Superior temporal gyrus (tissue), 1 donor: ENCODE data around the gene USP7.
"Not testable (repeated sequence)": the region's sequence is repeated elsewhere in the genome, so short reads cannot be mapped to it uniquely, and the experiment has no call there.

Experiments used
- DNase-seq: peaks from one replicate; pipeline ENCODE4 v3.0.0-alpha.2; 2016; ENCODE audit errors: extremely low spot score

Gene USP7

DNA sequence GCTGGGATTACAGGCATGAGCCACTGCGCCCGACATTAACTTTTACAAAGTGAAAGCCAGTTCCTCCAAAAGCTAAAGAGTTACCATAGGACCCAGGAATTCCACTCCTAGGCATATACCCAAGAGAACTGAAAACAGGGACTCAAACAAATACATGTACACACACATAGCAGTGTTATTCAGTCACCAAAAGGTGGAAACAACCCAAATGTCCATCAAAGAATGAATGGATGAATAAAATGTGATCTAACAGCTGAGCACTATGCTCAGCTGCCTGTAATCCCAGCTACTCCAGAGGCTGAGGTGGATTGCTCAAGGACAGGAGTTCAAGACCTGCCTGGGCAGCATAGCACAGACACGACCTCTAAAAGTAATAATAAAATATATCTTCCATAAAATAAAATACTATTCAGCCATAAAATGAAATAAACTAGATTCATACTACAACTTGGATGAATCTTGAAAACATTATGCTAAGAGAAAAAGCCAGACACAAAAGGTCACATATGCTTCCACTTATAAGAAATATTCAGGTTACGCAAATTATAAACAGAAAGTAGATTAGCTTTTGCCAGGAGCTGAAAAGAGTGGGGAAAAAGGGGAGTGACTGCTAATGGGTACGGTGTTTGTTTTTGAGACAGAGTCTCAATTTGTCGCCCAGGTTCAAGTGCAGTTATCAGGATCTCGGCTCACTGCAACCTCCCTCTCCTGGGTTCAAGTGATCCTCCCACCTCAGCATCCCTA is 9.3 kb upstream of the USP7 start:
- DNase-seq, result no peak

DNA sequence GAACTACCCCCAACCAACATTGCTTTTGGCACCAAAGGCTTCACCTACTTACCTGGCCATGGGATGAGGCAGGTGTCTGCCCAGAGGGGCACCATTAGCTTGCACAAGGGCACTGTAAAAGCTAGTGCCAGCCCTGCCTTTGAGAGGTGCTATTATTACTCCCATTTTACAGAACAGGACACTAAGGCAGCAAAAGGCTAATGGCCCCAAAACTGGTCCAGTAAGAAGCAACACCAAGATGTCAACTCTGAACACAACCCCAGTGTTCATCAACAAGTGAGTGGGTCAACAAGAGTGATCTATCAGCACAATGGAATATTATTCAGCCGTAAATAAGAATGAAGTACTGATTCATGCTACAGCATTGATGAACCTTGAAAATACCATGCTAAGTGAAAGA is 7.7 kb upstream of the USP7 start:
- no peak for DNase-seq

DNA sequence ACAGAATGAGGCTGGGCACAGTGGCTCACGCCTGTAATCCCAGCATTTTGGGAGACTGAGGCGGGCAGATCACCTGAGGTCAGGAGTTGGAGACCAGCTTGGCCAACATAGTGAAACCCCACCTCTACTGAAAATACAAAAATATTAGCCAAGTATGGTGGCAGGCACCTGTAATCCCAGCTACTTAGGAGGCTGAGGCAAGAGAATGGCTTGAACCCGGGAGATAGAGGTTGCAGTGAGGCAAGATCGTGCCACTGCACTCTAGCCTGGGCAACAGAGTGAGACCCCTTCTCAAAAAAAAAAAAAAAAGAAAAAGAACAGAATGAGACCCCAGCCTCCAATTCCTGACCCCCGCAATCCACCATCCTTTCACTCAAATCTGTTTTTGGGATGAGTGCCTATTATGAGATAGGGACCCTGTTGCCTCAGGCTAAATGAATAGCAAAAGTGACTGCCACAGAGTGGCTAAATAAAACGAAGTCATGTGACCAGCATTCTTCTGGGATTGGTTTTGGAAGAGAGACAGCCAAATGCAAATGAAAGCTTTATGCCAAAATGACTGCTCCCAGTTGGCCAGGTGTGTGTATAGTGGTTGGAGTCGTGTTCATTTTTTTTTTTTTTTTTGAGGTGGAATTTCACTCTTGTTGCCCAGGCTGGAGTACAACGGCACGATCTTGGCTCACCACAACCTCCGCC is 5.6 kb upstream of the USP7 start:
- DNase-seq, result not testable (repeated sequence)

DNA sequence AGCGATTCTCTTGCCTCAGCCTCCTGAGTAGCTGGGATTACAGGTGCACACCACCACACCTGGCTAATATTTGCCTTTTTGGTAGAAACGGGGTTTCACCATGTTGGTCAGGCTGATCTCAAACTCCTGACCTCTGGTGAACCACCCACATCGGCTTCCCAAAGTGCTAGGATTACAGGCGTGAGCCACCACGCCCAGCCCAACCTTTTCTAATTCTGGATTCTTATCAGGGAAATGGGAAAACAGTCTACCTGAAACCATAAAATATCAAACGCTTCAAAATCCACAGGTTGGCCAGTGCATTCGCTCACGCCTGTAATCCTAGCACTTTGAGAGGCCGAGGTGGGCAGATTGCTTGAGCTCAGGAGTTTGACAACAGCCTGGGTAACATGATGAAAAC is 4.3 kb upstream of the USP7 start:
- DNase-seq, result not testable (repeated sequence)

DNA sequence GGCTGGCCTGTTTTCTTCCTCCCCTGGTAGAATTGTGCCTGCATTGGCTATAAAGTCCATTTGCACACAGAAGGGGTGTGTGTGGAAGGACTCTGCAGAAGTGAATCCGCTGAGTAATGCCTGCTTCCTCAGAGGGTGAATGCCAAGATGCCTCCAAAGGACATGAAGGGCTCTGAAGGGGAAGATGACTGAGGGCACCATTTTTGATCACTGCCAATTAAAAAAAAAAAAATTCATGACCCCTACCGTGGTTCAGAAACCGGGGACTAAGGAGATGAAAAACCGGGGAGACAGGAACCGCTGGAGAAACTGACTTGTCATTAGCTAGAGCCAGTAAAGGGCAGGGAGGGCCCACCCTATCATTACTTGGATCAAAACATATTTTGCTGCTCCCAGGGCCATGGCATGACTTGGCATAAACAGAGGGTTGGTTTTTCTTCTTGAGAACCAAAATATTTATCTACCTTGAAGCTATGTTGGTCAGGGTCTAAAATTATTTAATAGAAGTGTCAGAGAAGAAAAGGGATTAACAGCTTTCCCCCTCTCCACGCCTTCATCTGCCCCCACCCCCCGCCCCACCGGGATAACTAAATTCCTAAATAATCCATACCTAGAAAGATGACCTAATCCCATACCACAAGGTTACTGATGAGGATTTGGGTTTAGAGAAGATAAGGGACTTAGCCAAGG is 3.6 kb upstream of the USP7 start:
- no peak for DNase-seq

DNA sequence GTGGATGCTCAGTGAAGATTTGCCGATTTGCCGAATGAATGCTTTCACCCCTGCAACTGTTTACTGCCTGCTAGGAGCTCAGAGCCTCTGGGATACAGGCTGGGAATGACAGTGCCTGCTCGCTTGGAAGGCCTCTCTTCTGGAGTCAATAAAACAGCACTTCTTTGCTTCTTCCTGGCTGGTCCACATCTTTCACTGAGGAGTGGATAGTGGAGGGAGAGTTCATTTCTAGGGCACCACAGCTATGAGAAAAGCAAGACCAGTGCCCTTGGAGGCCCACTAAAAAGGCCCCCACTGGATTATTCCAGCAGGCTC is 3.1 kb upstream of the USP7 start:
- DNase-seq, result no peak

DNA sequence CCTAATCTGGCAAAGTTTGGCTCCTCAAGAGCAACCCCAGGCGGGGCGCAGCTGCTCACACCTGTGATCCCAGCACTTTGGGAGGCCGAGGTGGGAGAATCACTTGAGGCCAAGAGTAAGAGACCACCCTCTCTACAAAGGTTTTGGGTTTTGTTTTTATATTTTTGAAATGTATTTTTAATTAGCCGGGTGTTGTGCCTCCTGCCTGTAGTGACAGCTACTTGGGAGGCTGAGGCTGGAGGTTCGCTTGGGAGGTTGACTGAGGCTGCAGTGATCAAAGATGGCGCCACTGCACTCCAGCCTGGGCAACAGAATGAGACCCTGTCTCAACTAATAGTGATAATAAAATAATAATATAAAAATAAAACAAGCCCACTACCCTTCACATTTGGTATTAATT is 756 bp upstream of the USP7 start:
- DNase-seq, result no peak

DNA sequence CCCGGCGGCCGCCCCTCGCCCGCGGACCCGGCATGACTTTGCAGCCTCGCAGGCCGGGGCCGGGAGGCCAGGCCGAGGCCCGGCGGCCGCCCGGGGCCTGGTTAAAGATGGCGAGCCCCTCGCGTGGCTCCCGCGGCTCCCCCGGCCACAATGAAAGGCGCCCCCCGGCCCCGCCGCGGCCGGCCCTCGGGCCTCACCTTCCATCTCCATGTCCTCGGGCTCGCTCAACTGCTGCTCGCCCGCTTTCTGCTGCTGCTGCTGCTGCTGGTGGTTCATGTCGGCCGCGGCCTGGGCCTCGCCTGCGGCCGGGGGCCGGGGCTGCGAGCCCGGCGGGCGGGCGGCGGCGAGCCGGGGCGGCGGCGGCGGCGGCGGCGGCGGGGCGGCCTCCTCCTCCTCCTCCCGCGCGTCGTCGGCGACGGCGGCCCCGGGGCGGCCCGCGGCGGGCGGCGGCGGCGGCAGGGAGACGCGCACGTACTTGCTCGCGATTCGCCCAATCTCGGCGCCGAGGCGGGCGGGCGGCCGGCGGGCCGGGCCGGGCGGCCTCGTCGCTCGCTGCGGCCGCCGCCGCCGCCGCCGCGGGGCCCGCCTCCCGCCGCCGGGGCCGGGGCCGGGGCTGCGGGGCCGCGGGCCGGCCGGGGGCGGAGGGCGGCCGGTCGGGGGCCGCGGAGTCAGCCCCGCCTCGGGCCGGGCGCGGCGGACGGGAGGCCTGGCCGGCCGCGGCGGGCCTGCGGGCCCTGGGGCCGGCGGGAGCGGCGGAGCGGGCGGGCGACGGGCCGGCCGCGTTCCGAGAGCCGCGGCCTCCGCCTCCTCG is 491 bp downstream of the USP7 start:
- DNase-seq, result no peak

DNA sequence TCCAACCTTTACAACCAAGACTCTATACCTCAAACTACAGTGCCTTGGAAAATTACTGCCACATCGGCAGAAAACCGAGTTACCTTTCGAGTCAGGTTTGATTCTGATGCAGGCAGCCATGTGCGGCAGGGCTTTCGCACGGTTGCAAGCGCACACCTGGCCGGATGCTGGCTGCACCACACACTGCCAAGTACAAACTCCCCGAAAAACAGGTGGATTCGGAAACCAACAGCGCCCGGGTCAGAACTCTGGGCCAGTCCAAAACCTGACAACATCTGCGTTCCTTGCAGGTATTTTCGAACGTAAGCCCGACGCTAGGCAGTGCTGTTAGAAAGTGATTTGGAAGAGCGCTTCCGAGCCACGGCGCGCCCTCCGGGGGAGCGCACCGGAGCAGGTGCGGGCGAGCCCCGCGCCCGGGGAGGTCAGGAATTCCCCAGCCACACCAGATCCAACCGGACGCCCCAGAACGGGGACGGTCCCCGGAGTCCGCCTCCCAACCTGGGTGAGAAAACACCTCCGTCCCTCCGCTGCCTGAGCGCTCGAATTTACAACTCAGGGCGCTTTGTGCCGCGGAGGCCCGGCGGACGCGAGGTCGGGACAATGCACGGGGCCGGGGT is 1.2 kb downstream of the USP7 start:
- DNase-seq, result no peak

DNA sequence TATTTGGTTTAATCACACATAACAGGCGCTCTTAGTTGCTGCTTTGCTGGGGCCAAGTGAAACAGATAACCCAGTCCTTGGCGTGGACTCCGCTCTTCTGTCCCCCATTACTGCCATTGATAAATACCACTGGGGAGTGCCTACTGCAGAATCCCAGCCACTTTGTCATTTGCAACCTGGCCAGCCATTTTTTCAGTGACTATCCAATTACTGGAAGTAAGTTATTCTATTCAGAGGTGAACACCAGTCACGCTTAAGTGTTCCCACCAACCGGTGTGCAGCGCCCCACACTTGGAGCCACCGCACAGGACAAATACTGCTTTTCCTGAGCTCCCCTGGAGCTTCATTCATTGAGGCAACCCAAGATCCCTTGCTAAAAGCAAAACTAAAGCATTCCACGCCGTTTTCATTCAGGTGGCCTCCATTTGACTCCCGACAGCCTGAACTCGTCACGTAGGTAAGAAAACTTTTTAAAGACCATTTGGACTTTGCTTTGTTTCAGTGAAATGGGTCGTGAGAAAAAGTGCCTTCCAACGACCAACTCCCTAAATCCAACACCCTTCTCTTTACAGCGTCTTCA is 1.8 kb downstream of the USP7 start:
- no peak for DNase-seq

DNA sequence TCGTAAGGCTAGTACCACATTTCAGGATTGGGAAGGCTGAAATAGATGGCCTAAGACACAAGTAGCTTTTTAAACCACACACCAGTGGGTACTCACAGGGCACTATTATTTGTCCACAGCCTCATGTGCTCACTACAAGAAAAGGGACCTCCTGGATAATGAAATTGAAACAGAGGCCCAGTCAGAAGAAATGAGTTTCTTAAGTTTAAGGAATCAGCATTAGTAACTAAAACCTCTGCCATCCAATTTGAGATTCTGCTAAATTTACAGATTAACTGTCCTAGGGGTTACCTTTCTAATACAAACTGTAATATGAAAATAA is 3.0 kb downstream of the USP7 start:
- DNase-seq, result no peak

DNA sequence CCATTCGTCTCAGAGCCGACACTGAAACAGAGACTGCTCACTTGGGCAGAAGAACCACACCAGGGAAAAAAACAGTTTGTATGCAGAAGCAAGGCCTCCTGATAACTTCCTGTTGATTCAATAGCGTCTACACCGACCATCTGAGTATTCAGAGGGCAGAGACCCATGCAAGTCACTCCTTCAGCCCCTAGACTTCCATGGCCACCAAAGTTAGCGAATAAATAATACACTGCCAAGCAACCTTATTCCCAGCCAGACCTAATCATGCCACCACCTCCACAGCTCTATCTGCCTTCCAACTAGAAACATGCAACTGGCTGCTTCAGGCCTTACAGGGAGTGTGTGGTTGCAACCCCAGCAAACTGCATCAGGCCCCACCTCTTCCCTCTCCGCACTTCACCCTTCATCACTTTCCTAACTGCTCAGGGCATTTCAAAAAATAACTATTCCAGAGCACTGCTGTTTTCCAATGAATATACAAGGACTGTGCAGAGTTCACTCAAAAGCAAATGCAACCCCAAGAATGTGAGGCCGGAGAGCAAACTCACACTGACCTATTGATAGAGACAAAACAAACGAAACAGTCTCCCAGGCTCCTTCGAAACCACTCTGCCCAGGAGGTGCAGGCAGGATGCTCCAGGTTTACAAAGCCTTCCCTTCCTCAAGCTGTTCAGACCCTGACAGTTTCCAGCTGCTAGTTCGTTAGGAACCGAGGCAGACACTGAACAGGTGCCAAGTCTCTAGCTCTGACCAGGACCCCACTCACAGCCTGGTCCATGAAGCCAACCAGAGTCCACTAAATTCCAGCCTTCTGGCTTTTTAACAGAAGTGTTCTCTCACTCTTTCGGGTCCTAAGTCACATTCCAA is 3.6 kb downstream of the USP7 start:
- no peak for DNase-seq

DNA sequence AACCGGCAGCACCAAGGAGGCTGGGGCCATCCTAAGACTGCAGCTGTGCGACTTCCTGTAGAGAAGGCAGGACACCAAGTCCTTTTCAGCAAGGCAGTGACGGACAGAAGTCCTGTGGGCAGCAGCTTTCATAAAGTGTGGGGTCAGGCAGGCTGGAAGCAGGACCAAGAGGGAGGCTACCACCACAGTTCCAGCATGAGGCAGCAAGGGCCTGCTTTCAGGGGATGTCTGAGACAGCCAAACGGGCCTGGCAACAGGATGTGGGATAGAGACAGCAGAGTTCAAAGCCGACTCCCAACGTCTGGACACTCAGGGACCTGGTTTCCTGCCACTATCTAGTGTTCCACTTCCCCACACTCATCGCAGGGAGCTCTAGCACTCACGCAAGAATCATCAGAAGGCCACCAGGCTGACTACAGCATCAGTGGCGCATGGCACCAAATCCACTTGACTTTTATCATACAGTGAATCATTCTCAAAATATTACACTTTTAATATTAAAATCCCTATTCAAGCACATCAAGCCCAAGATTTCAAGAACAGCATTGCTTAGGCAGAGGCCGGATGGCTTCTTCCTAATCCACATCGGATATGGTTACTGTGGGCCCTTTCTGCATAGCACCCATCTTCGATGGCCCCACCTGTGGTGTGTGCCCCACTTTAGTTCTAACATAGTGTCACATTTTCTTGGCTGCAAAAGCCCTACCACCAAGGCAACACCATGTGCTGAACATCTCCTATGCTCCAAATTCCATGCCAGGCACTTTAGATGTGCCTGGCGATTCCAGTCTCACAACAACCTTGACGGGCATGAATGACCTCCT is 5.2 kb downstream of the USP7 start:
- DNase-seq, result no peak

DNA sequence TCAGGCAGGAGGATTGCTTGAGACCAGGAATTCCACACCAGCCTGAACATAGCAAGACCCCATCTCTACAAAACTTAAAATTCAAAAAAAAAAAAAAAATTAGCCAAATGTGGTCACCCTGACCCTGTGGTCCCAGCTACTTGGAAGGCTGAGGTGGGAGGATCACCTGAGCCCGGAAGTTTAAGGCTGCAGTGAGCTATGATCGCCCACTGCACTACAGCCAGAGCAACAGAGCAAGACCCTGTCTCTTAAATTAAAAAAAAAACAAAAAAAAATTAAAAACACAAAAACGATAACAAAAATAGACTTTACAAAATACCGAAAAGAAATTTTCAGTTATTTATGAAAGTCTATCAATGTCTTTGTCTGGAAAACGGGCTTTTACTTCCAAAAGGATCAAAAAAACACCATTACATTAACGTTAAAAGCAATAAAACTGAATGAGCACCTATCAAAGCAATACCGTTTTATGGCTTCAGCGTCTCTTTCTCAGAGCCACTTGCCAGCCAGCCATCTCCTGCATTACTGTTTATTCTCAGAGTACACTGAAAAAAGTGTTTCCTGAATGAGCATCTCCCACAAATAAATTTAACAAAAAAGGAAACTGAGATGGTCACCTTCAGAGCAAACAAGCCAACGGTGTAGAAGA is 6.1 kb downstream of the USP7 start:
- no peak for DNase-seq

DNA sequence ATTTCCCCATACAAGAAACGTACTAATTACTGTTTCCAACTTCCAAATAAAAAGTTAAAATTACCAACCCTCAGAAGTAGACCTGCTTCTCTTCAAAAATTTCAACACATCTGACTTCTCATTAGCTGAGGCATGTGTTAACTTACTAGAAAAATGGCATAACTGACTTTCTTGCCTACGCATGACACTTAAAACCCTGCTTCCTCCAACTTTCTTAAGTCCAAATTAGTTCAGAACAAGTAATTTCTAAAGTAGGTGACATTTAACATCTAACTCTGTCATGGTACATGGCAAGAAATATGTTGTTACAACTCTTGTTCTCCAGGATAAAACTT is 6.7 kb downstream of the USP7 start:
- DNase-seq, result no peak

DNA sequence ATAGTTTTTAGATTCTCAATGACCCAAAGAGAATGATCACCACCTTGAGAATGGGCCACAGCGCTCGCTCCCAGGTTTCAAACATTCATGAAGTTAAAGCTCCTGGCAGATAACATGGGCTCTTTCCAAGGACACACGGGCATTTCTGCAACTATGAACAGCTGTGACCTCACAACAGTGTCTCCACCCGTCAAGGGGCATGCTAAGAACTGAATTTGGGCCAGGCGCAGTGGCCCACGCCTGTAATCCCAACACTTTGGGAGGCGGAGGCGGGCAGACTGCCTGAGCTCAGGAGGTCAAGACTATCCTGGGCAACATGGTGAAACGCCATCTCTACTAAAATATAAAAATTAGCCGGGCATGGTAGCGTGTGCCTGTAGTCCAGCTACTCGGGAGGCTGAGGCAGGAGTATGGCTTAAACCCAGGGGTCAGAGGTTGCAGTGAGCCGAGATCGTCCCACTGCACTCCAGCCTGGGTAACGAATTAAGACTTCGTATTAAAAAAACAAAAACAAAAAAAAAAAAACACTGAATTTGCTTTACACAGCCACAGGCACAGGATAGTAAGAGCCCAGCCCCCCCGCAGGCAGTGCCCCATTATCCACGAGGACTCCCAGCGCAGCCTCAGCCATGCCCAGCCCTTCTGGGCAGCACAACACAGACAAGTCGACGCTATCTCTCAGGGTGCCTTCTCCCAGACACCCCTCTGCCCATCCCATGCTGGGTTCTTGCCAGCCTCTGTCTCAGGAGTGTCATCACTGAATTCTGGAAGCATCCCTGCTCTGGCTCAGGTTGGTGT is 7.2 kb downstream of the USP7 start:
- no peak for DNase-seq

DNA sequence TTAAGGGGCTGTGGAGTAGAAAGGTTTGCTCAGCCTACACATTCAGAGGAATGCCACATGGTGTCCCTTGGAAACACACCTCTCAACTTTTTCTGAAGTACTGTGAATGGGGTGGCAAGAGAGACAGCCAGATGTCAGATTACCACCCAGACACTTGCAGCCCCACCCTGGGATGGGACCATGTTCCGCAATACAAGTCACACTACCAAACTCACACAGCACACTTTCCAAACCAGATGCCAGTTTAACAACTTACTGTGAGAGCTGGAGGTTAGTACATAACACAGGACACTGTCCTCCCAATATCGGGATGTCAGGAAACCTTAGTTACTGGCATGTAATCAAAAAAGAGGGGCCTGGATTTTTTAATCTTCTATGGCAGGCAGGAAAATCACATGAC is 7.9 kb downstream of the USP7 start:
- DNase-seq, result no peak

DNA sequence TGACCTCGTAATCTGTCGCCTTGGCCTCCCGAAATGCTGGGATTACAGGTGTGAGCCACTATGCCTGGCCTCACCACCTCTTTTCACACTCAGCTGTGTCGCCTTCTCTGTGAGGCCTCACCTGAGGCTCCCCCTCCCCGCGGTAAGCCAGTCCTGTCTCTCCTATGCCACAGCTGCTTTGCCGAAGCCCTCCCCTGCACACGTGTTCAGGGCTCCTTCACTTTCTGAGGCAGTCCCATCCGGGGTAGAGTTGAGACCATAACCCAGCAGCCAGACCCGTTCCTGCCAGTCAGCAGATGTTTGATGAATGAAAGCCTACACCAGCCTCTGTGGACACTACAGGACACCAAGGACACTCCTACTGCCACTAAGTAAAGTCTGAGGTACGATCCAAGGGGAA is 10.6 kb downstream of the USP7 start:
- DNase-seq, result no peak

DNA sequence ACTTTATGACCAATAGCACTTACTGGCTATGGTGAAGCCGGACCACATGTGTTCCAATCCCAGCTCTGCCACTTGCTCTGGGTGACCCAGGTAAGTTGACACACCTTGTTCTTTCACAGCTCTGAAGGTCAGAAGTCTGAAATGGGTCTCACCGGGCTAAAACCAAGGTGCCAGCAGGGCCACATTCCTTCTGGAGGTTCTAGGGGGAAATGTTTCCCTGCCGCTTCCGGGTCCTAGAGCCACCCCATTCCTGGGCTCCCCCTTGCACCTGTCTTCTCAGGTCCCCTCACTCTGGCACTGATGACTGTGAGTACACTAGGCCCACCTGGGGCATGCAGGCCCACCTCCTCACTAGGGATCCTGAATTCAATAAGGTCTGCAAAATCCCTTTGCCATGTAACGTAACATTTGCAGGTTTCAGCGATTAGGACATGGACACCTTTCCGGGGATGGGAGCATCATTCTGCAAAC is 11.4 kb downstream of the USP7 start:
- no peak for DNase-seq
